ENCODE data around the gene NRXN2.
"Not testable (repeated sequence)": the region's sequence is repeated elsewhere in the genome, so short reads cannot be mapped to it uniquely, and the experiment has no call there.

NRXN2 gene

GRCh38 chr11:64665411-64665821 is 57.6 kb downstream of the NRXN2 start:
- no peak for DNase-seq

GRCh38 chr11:64664236-64664870 is 58.6 kb downstream of the NRXN2 start:
- DNase-seq, result not testable (repeated sequence)

GRCh38 chr11:64663656-64664055 is 59.3 kb downstream of the NRXN2 start:
- DNase-seq, result no peak

GRCh38 chr11:64661614-64662013 is 61.4 kb downstream of the NRXN2 start:
- no peak for DNase-seq

- peak; percentile 88 for DNase-seq
Measured at GRCh38 chr11:64661146-64661545, 61.9 kb downstream of the NRXN2 start.

- DNase-seq, result no peak
Measured at GRCh38 chr11:64660706-64661105, 62.3 kb downstream of the NRXN2 start.

- DNase-seq, result no peak
Measured at GRCh38 chr11:64660205-64660604, 62.8 kb downstream of the NRXN2 start.

GRCh38 chr11:64659417-64660144 is 63.4 kb downstream of the NRXN2 start:
- DNase-seq, result no peak

- DNase-seq, result no peak
Measured at GRCh38 chr11:64658265-64658664, 64.7 kb downstream of the NRXN2 start.

- DNase-seq, result no peak
Measured at GRCh38 chr11:64656862-64657261, 66.1 kb downstream of the NRXN2 start.

GRCh38 chr11:64655941-64656601 is 66.9 kb downstream of the NRXN2 start:
- no peak for DNase-seq

- no peak for DNase-seq
Measured at GRCh38 chr11:64654958-64655541, 67.9 kb downstream of the NRXN2 start.

- no peak for DNase-seq
Measured at GRCh38 chr11:64654439-64654838, 68.6 kb downstream of the NRXN2 start.

GRCh38 chr11:64653388-64653973 is 69.5 kb downstream of the NRXN2 start:
- no peak for DNase-seq

- peak; percentile 90 for DNase-seq
Measured at GRCh38 chr11:64652586-64653387, 70.2 kb downstream of the NRXN2 start.

GRCh38 chr11:64650923-64651523 is 72.0 kb downstream of the NRXN2 start:
- DNase-seq, result no peak

GRCh38 chr11:64649291-64649697 is 73.7 kb downstream of the NRXN2 start:
- DNase-seq, result no peak

GRCh38 chr11:64648551-64648950 is 74.4 kb downstream of the NRXN2 start:
- DNase-seq, result no peak

- DNase-seq, result no peak
Measured at GRCh38 chr11:64647019-64647779, 75.8 kb downstream of the NRXN2 start.

- no peak for DNase-seq
Measured at GRCh38 chr11:64644647-64645275, 78.2 kb downstream of the NRXN2 start.

All from femur (tissue), 1 donor.